ENCODE data around the gene SLC41A3.

SLC41A3 gene

DNA sequence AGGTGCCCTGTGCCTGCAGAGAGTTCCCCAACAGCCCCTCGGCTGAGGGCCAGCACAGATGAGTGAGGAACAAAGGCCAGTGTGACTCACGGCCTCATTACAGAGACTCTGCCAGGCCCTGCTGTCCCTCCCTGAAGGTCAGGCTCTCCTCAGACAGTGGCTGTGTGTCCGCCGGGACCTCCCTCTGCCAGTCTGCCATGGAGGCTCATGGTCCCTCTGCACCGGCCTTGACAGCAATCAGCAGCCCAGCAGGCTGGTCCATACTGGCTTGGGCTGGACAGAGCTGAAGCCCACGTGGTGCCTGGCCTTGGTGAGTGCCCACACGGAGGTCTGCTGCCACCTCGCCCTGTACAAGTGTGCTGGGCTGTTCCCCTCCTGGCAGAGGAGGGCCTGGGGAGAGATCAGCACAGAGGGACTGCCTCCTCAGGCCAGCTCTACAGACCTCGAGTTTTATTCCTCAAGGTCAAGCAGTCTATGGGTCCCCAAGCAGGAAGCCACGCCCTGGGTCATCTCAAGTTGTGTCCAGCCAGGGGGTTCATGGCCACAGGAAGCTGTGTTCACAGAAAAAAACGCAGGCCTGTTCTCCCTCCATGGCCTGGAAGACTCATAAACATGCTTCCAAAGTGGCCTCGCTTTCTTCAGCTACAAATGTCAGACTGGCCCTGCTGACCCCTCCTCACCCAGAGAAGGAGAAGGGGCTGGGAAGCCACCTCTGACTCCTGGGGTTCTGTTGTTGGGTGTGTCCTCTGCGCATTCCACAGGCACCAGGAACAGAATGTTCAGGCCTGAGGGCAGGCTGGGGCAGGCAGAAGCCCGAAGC, 27.0 kb downstream of the SLC41A3 start:
- ChIA-PET CTCF (no interaction called here), POLR2A (interaction anchor here (0.6 kb wide), 1 partner anchor 1633 kb away, joined by 3 read pairs; no protein-coding TSS in a partner anchor)
- TF ChIP-seq, protein P1, sequence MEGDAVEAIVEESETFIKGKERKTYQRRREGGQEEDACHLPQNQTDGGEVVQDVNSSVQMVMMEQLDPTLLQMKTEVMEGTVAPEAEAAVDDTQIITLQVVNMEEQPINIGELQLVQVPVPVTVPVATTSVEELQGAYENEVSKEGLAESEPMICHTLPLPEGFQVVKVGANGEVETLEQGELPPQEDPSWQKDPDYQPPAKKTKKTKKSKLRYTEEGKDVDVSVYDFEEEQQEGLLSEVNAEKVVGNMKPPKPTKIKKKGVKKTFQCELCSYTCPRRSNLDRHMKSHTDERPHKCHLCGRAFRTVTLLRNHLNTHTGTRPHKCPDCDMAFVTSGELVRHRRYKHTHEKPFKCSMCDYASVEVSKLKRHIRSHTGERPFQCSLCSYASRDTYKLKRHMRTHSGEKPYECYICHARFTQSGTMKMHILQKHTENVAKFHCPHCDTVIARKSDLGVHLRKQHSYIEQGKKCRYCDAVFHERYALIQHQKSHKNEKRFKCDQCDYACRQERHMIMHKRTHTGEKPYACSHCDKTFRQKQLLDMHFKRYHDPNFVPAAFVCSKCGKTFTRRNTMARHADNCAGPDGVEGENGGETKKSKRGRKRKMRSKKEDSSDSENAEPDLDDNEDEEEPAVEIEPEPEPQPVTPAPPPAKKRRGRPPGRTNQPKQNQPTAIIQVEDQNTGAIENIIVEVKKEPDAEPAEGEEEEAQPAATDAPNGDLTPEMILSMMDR (IDR thresholded peaks at IDR 0.05; ENCODE audit: insufficient read depth, low read length, missing control alignments), result no peak
- no peak overlapping the region for H3K4me3 ChIP-seq (ENCODE audit: low read depth, low read length)
- DNase-seq (ENCODE audit: low read depth, low spot score), result no peak

DNA sequence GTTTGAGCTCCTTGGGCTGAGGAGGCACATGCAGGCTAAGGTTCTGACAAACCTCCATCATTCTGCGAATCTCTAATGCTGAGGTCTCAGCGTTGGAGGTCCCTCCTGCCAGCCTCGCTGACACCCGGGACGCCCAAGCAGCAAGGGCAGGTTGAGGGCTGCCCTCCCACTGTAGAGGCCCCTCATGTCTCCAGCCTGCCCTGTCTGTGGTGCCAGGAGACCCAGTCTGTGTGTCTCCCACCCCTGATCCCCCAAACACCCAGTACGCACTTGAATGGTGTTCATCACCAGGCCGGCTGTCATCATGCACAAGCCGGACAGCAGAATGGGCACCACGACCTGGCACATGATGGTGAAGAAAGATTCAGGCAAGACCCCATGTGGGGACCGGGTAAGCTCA, 27.8 kb downstream of the SLC41A3 start:
- no peak for DNase-seq (ENCODE audit: low read depth, low spot score)
- TF ChIP-seq, protein P1 (IDR thresholded peaks at IDR 0.05; ENCODE audit: insufficient read depth, low read length, missing control alignments), result no peak
- no peak overlapping the region for H3K4me3 ChIP-seq (ENCODE audit: low read depth, low read length)
- ChIA-PET CTCF (no interaction called here), POLR2A (no interaction called here)

DNA sequence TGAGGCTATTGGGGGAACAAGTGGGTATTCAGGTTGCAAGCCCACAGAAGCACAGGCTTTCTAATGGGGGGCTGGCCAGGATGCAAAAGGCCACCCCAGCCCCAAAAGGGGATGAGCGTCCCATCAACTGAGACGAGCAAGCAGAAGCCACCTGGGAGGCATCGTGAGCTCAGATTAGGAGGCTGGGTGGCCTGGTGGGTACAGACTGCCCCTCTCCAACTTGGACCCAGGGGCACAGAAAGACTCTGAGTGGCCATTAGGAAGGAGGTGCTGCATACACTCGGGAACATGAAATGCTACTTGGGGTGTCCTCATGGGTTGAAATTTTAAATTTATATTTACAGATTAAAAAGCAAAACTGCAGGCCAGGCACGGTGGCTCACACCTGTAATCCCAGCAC, 29.1 kb downstream of the SLC41A3 start:
- TF ChIP-seq, protein P1 (IDR thresholded peaks at IDR 0.05; ENCODE audit: insufficient read depth, low read length, missing control alignments), result no peak
- CTCF ChIA-PET, result no interaction called here
- no peak for DNase-seq (ENCODE audit: low read depth, low spot score)
- H3K4me3 ChIP-seq (ENCODE audit: low read depth, low read length), result no peak overlapping the region
- POLR2A ChIA-PET, result no interaction called here

DNA sequence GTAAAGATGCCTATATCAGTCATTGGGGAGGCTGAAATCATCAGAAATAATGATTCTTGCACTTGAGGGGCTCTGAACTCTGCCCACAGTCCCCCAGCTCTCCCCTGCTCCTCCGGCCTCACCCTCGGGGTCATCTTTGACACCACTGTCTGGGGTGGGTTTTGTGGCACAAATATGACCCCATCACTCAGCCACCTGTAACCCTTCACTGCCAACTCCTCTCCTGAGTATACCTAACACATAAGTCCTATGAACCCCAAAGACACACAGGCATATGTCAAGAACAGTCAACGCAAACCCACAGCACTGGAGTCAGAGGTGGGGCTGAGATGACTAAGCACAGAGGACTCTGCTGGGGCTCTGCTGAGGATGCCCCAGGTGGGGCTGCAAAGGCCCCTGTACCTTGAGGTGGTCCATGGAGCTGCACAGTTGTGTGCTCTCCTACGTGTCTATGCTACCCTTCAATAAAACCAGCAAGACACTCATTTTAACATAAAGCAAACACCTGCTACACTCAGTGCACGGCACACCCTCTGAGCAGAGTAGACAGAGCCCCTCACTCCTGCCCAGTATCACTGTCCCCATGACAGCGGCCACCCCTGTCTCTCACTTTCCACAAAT, 29.9 kb downstream of the SLC41A3 start:
- H3K4me3 ChIP-seq (ENCODE audit: low read depth, low read length), result no peak overlapping the region
- no peak for DNase-seq (ENCODE audit: low read depth, low spot score)
- TF ChIP-seq, protein P1 (IDR thresholded peaks at IDR 0.05; ENCODE audit: insufficient read depth, low read length, missing control alignments), result no peak
- POLR2A ChIA-PET, result no interaction called here
- CTCF ChIA-PET, result no interaction called here

DNA sequence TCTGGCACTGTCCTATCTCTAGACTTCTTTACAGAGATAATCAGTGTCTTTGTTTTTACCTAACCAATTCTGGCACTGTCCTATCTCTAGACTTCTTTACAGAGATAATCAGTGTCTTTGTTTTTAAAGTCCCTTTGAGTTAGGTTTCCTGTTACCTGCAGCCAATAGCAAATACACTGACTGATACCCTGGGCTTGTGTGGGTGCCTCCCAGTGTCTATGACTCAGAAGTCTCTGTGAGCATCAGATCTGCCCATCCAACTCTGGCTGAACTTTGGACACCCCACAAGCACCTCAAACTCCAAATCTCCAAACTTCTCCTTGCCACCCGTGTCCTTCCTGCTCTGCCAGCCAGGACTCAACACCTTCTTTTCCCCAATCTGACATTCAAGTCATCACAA, 30.4 kb downstream of the SLC41A3 start:
- H3K4me3 ChIP-seq (ENCODE audit: low read depth, low read length), result no peak overlapping the region
- TF ChIP-seq, protein P1 (IDR thresholded peaks at IDR 0.05; ENCODE audit: insufficient read depth, low read length, missing control alignments), result no peak
- no peak for DNase-seq (ENCODE audit: low read depth, low spot score)
- POLR2A ChIA-PET, result no interaction called here
- CTCF ChIA-PET, result no interaction called here

DNA sequence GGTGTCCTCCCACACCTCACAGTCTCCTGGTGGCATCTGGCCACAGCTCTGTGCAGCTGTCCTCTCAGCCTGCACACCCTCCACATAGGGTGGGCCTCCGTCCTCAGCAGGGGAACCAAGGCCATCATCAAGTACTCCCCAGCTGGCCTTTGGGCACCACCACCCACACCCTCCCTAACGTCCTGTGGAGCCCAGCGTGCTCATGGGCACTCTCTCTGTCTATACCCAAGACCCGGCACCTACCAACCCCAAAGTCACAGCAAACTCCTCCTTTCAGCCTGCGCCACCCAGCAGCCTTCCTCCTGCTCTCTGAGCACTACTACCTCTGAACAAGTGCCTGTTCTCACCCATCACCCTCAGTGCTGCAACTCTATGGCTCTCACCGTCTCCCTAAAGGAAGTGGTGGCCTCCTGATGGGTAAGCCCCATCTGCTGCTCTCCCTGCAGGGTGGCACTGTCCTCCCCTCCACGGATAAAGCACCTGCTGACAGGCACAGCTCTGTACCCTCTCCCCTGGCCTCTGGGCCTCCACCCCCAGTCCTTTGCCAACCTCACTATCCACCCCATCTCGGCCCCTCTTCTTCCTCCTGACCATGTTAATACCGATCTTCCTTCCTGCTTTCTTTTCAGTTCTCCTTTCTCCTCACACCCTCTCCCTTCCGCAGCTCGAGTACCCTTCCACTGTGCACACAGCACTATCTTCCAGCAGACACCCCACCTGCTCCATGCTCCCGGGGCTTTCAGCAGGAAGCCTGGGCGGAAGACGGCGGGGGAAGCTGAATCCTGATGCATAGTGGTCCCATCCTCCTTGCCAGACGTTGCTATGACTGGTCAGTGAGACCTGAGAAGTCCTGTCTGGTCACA, 31.5 kb downstream of the SLC41A3 start:
- POLR2A ChIA-PET, result no interaction called here
- TF ChIP-seq, protein P1 (IDR thresholded peaks at IDR 0.05; ENCODE audit: insufficient read depth, low read length, missing control alignments), result no peak
- no peak overlapping the region for H3K4me3 ChIP-seq (ENCODE audit: low read depth, low read length)
- CTCF ChIA-PET, result no interaction called here
- DNase-seq (ENCODE audit: low read depth, low spot score), result no peak

Data from AG04449 (cell line).